Right hindlimb (tissue), 1 donor: ENCODE results near the gene RAC2.

Experiments used
- DNase-seq: peaks from one replicate; pipeline ENCODE4 v3.0.0-alpha.2; 2018

Gene RAC2

GRCh38 chr22:37215890-37216289 is 28.2 kb downstream of the RAC2 start:
- no peak for DNase-seq

- DNase-seq = no peak
Measured at GRCh38 chr22:37214731-37215030, 29.4 kb downstream of the RAC2 start.

- no peak for DNase-seq
Measured at GRCh38 chr22:37213941-37214730, 29.9 kb downstream of the RAC2 start.

GRCh38 chr22:37213218-37213855 is 30.7 kb downstream of the RAC2 start:
- no peak for DNase-seq

GRCh38 chr22:37212174-37212906 is 31.7 kb downstream of the RAC2 start, which contains the start of gene SSTR3:
Gene SSTR3, minus strand, starts transcription at chr22:37212477. Its CDS starts 4,674 bp downstream, at chr22:37207803.
- peak; percentile 49 for DNase-seq

GRCh38 chr22:37211866-37212173 is 32.2 kb downstream of the RAC2 start:
- DNase-seq = no peak

GRCh38 chr22:37211075-37211865 is 32.8 kb downstream of the RAC2 start:
- no peak for DNase-seq

- no peak for DNase-seq
Measured at GRCh38 chr22:37210041-37210803, 33.8 kb downstream of the RAC2 start.

GRCh38 chr22:37209140-37209845 is 34.8 kb downstream of the RAC2 start:
- DNase-seq = no peak

GRCh38 chr22:37208401-37209139 is 35.5 kb downstream of the RAC2 start:
- no peak for DNase-seq

- DNase-seq = no peak
Measured at GRCh38 chr22:37207981-37208380, 36.1 kb downstream of the RAC2 start.

- DNase-seq = no peak
Measured at GRCh38 chr22:37206841-37207821, 36.9 kb downstream of the RAC2 start.

- no peak for DNase-seq
Measured at GRCh38 chr22:37206118-37206840, 37.8 kb downstream of the RAC2 start.

- no peak for DNase-seq
Measured at GRCh38 chr22:37205046-37205445, 39.0 kb downstream of the RAC2 start.

GRCh38 chr22:37204045-37204655 is 39.9 kb downstream of the RAC2 start:
- DNase-seq = no peak

- DNase-seq = no peak
Measured at GRCh38 chr22:37203354-37204044, 40.6 kb downstream of the RAC2 start.

GRCh38 chr22:37202716-37203115 is 41.4 kb downstream of the RAC2 start:
- no peak for DNase-seq

- no peak for DNase-seq
Measured at GRCh38 chr22:37202001-37202555, 42.0 kb downstream of the RAC2 start.
